H9 (cell line): ENCODE measurements around the gene C3. TPM values are rescaled to one million over a fixed set of nuclear protein-coding genes. Genes with fewer than 3 reads are reported as not detected.

ENCODE experiments used
- DNase-seq: peaks from one replicate; pipeline ENCODE4 v3.0.0-alpha.2; 2017
- H2AFZ ChIP-seq: one replicate; pipeline ENCODE4 v1.6.1; 2013; ENCODE audit warnings: mild to moderate bottlenecking, low read length, control low read depth, moderate library complexity
- H2AK5ac ChIP-seq: 2 replicates; pipeline ENCODE4 v1.6.1; 2013; ENCODE audit warnings: low read length, control low read depth, mixed read lengths; ENCODE audit not compliant: insufficient read length
- H2BK120ac ChIP-seq: one replicate; pipeline ENCODE4 v1.6.1; 2013; ENCODE audit warnings: low read depth, mild to moderate bottlenecking, low read length, control low read depth, inconsistent platforms; ENCODE audit not compliant: poor library complexity, severe bottlenecking
- H2BK12ac ChIP-seq: 2 replicates; pipeline ENCODE4 v1.6.1; 2013; ENCODE audit warnings: low read length, control low read depth, mixed read lengths, low read depth; ENCODE audit not compliant: insufficient read length
- H2BK15ac ChIP-seq: 2 replicates; pipeline ENCODE4 v1.6.1; 2013; ENCODE audit warnings: low read depth, low read length, control low read depth
- H2BK20ac ChIP-seq: one replicate; pipeline ENCODE4 v1.6.1; 2013; ENCODE audit warnings: low read depth, mild to moderate bottlenecking, low read length, control low read depth, inconsistent platforms; ENCODE audit not compliant: poor library complexity, severe bottlenecking
- H2BK5ac ChIP-seq: 2 replicates; pipeline ENCODE4 v1.6.1; 2013; ENCODE audit warnings: low read length, control low read depth, mixed read lengths; ENCODE audit not compliant: insufficient read length
- H3K14ac ChIP-seq: 2 replicates; pipeline ENCODE4 v1.6.1; 2013; ENCODE audit warnings: low read length, control low read depth; ENCODE audit not compliant: insufficient read depth
- H3K18ac ChIP-seq: 2 replicates; pipeline ENCODE4 v1.6.1; 2013; ENCODE audit warnings: low read depth, mild to moderate bottlenecking, mixed read lengths, low read length, control low read depth; ENCODE audit not compliant: insufficient read length
- H3K23ac ChIP-seq: 2 replicates; pipeline ENCODE4 v1.6.1; 2013; ENCODE audit warnings: low read length, control low read depth, mixed read lengths, low read depth; ENCODE audit not compliant: insufficient read length
- H3K23me2 ChIP-seq: 2 replicates; pipeline ENCODE4 v1.6.1; 2013; ENCODE audit warnings: low read depth, mild to moderate bottlenecking, mixed read lengths, low read length, control low read depth; ENCODE audit not compliant: insufficient read length, poor library complexity, severe bottlenecking
- H3K27ac ChIP-seq: 2 replicates; pipeline ENCODE4 v1.5.1; 2013; ENCODE audit warnings: low read length, control low read depth, mixed read lengths, low read depth; ENCODE audit not compliant: insufficient read length
- H3K27me3 ChIP-seq: 2 replicates; pipeline ENCODE4 v1.6.1; 2013; ENCODE audit warnings: low read length, control low read depth, inconsistent platforms; ENCODE audit not compliant: insufficient read depth
- H3K4ac ChIP-seq: 2 replicates; pipeline ENCODE4 v1.6.1; 2013; ENCODE audit warnings: low read depth, mild to moderate bottlenecking, control low read depth, inconsistent platforms, low read length, moderate library complexity
- H3K4me1 ChIP-seq: 2 replicates; pipeline ENCODE4 v1.6.1; 2013; ENCODE audit warnings: low read length, control low read depth, inconsistent platforms; ENCODE audit not compliant: insufficient read depth
- H3K4me2 ChIP-seq: 2 replicates; pipeline ENCODE4 v1.6.1; 2013; ENCODE audit warnings: low read length, control low read depth, mixed read lengths; ENCODE audit not compliant: insufficient read length, insufficient read depth
- H3K56ac ChIP-seq: 2 replicates; pipeline ENCODE4 v1.6.1; 2013; ENCODE audit warnings: low read depth, mild to moderate bottlenecking, mixed read lengths, low read length, control low read depth; ENCODE audit not compliant: insufficient read length
- H3K79me1 ChIP-seq: 2 replicates; pipeline ENCODE4 v1.6.1; 2013; ENCODE audit warnings: low read depth, mild to moderate bottlenecking, moderate library complexity, low read length, control low read depth, inconsistent platforms; ENCODE audit not compliant: insufficient read depth, poor library complexity, severe bottlenecking
- H3K79me2 ChIP-seq: 2 replicates; pipeline ENCODE4 v1.6.1; 2013; ENCODE audit warnings: low read length, control low read depth, inconsistent platforms; ENCODE audit not compliant: insufficient read depth
- H3K9ac ChIP-seq: 2 replicates; pipeline ENCODE4 v1.6.1; 2013; ENCODE audit warnings: low read length, control low read depth, mixed read lengths; ENCODE audit not compliant: insufficient read length; ENCODE audit errors: extremely low read depth
- H3K9me3 ChIP-seq: one replicate; pipeline ENCODE4 v1.6.1; 2013; ENCODE audit warnings: low read depth, low read length, inconsistent platforms; ENCODE audit not compliant: control insufficient read depth
- H3T11ph ChIP-seq: one replicate; pipeline ENCODE4 v1.6.1; 2013; ENCODE audit warnings: mild to moderate bottlenecking, low read length, control low read depth, inconsistent platforms
- H4K20me1 ChIP-seq: one replicate; pipeline ENCODE4 v1.6.1; 2013; ENCODE audit not compliant: control insufficient read depth, insufficient read length, insufficient read depth
- H4K5ac ChIP-seq: 2 replicates; pipeline ENCODE4 v1.6.1; 2013; ENCODE audit warnings: low read depth, mild to moderate bottlenecking, mixed read lengths, low read length, control low read depth; ENCODE audit not compliant: insufficient read length
- H4K8ac ChIP-seq: replicated peaks from 2 replicates; pipeline ENCODE4 v1.6.1; 2013; ENCODE audit warnings: low read length, control low read depth, mixed read lengths, low read depth; ENCODE audit not compliant: insufficient read length
- H4K91ac ChIP-seq: 2 replicates; pipeline ENCODE4 v1.6.1; 2013; ENCODE audit warnings: low read depth, mild to moderate bottlenecking, moderate library complexity, mixed read lengths, low read length, control low read depth; ENCODE audit not compliant: insufficient read length
- H3K27ac Mint-ChIP-seq, 3 experiments: 2 replicates in 2 of 3; 3 replicates in 1 of 3; pipeline ENCODE4 v1.8.0; 2020 to 2021; ENCODE audit warnings: mixed read lengths in 3 of 3, mild to moderate bottlenecking in 1 of 3, moderate library complexity in 1 of 3
- H3K27me3 Mint-ChIP-seq: 2 replicates; pipeline ENCODE4 v1.8.0; 2021; ENCODE audit warnings: low read depth, mild to moderate bottlenecking, moderate library complexity, mixed read lengths
- H3K36me3 Mint-ChIP-seq, 3 experiments: 2 replicates in 2 of 3; 3 replicates in 1 of 3; pipeline ENCODE4 v1.8.0; 2020 to 2021; ENCODE audit warnings: low read depth in 3 of 3, mixed read lengths in 3 of 3; ENCODE audit not compliant: insufficient read depth in 1 of 3
- H3K4me1 Mint-ChIP-seq, 2 experiments: 2 replicates each; pipeline ENCODE4 v1.8.0; 2020; ENCODE audit warnings: mixed read lengths in 2 of 2
- H3K4me3 Mint-ChIP-seq, 2 experiments: 2 replicates in 1 of 2; 3 replicates in 1 of 2; pipeline ENCODE4 v1.8.0; 2020 to 2021; ENCODE audit warnings: mild to moderate bottlenecking in 2 of 2, mixed read lengths in 2 of 2, moderate library complexity in 1 of 2
- H3K9me3 Mint-ChIP-seq, 2 experiments: 2 replicates in 1 of 2; 3 replicates in 1 of 2; pipeline ENCODE4 v1.8.0; 2020; ENCODE audit warnings: mild to moderate bottlenecking in 2 of 2, mixed read lengths in 2 of 2, moderate library complexity in 1 of 2
- CTCF ChIP-seq: fragments of 200-600 bp; sonication (generic); conservative IDR thresholded peaks from 3 replicates; pipeline ENCODE4 v1.8.0; 2021; ENCODE audit warnings: antibody characterized with exemption, mild to moderate bottlenecking
- WGBS: extraction: QIAGEN DNeasy Blood & Tissue Kit; methylation state at CpG from one replicate; pipeline ENCODE4 v1.1.7; 2013; ENCODE audit warnings: missing lambda C conversion rate, low lambda C conversion rate, mixed read lengths; ENCODE audit not compliant: insufficient read length; ENCODE audit errors: extremely low coverage; 5-methylcytosine and 5-hydroxymethylcytosine counted together
- total RNA-seq: library from RNA; stranded (reverse); gene quantifications from 2 replicates; pipeline ENCODE4 v1.2.1, GENCODE V29; 2021

The C3 gene
- total RNA-seq, 1 experiment from 2014 or later: 5.9 TPM

DNA sequence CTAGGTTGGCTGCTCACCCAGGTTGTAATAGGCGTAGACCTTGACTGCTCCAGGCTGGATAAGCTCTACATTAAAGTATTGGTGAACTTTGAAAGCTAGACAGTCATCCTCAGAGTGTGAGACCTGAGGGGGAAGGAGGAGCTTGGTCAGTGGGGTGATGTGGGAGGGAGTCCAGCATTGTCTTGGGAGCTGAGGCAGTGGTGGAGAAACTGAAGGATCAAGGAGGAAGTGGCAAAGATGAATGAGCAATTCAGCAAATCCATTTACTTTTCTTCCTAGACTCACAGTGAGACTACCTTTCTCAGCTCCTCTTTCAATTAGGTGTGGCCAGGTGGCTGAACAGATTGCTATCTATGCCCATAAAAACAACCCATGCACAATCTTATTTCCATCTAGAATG is 40.3 kb downstream of the C3 start:
- Mint-ChIP-seq H3K4me1 (peaks cover 17 to 18% of the 10 kb centered on the region in 2 experiments), H3K27ac (no peak overlapping the region), H3K36me3 (peaks cover 0 to 22% (median 2%) of the 10 kb centered on the region in 3 experiments; a peak in 4 of 7 replicates), H3K4me3 (no peak overlapping the region), H3K27me3 (peaks cover 22% of the 10 kb centered on the region), H3K9me3 (peaks cover 0 to 67% of the 10 kb centered on the region in 2 experiments; a peak in 2 of 5 replicates)
- Histone ChIP-seq H2BK15ac (no peak overlapping the region), H4K5ac (no peak overlapping the region), H3T11ph (no peak overlapping the region), H3K9ac (no peak overlapping the region), H3K23me2 (peaks cover 8% of the 10 kb centered on the region), H3K23ac (no peak overlapping the region), H2BK5ac (no peak overlapping the region), H2AFZ (no peak overlapping the region), H4K8ac (no peak overlapping the region), H3K9me3 (no peaks in the 10 kb centered on the region), H3K18ac (no peak overlapping the region), H2AK5ac (no peak overlapping the region), H3K27ac (no peak overlapping the region), H3K79me1 (no peaks in the 10 kb centered on the region), H3K56ac (no peak overlapping the region), H4K91ac (no peak overlapping the region), H2BK120ac (no peak overlapping the region), H2BK20ac (no peak overlapping the region), H3K4me2 (no peak overlapping the region), H3K27me3 (no peaks in the 10 kb centered on the region), H2BK12ac (no peak overlapping the region), H3K4ac (no peak overlapping the region), H4K20me1 (peaks cover 5% of the 10 kb centered on the region), H3K4me1 (peaks cover 4% of the 10 kb centered on the region; the same call in 1 of the 2 replicates), H3K79me2 (no peaks in the 10 kb centered on the region), H3K14ac (no peak overlapping the region)
- no CpG with 5 or more reads among the region's 1 CpG for WGBS
- DNase-seq: no peak
- TF ChIP-seq CTCF: no peak
